GM13976 (cell line): Measurements from ENCODE around the gene SYT17.

Experiments
- DNase-seq: peaks from one replicate; pipeline ENCODE4 v3.0.0; 2012; ENCODE audit warnings: low spot score
- CTCF ChIP-seq: IDR thresholded peaks from 2 replicates; pipeline ENCODE4 v1.5.1; 2012; ENCODE audit warnings: borderline replicate concordance, mild to moderate bottlenecking; ENCODE audit not compliant: insufficient read depth; ENCODE audit errors: extremely low read depth, missing control alignments, control extremely low read depth
- in situ Hi-C: fragments of 300-500 bp; cut with MboI; formaldehyde crosslinking; loops from one replicate; pipeline ENCODE4 v1.12.0; 2022; ENCODE audit warnings: low sequenced_read_pairs, mixed read lengths, inconsistent platforms; ENCODE audit not compliant: unreplicated experiment

Gene SYT17

GRCh38 chr16:19307587-19308241 is 139.7 kb downstream of the SYT17 start:
- no peak for DNase-seq
- TF ChIP-seq CTCF, result no peak
- in situ Hi-C loops, result no loop called here

- in situ Hi-C loops, result no loop called here
- DNase-seq, result no peak
- no peak for TF ChIP-seq CTCF
Measured at GRCh38 chr16:19308392-19308791, 140.4 kb downstream of the SYT17 start.

- no peak for DNase-seq
- TF ChIP-seq CTCF, result no peak
- in situ Hi-C loops, result no loop called here
Measured at GRCh38 chr16:19309178-19309577, 141.1 kb downstream of the SYT17 start.

- DNase-seq, result no peak
- in situ Hi-C loops, result no loop called here
- no peak for TF ChIP-seq CTCF
Measured at GRCh38 chr16:19314718-19315425, 146.8 kb downstream of the SYT17 start.

DNA sequence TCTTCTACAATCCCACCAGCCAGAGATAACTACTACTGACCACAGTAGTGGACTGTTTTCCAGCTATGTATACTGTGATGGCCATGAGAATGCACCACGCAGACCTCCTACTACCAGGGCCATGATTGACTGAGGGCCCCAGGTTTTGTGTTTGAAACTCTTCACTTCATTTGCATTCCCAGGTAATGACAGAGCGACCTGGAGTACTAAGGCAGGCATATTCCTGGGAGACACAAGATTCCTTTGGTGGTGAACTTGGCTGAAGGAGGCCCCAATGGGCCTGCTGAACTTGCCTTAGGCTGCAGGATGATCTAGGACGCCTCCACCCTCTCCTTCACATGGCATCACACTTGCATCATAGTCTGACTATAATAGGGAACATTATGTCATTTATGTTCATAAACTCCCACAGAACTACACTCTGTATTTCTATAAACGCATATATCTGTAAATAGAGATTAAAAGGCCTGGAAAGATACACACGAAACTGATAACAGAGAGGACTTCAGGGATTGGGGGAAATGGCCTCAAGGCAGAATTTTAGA is 147.9 kb downstream of the SYT17 start:
- in situ Hi-C loops, result no loop called here
- no peak for DNase-seq
- no peak for TF ChIP-seq CTCF

GRCh38 chr16:19316846-19317245 is 148.8 kb downstream of the SYT17 start:
- no peak for TF ChIP-seq CTCF
- DNase-seq, result no peak
- in situ Hi-C loops, result no loop called here
